Ramos (cell line): ENCODE measurements around the gene C16orf92.

Experiments
- in situ Hi-C: fragments of 300-500 bp; cut with MboI; formaldehyde crosslinking; loops from one replicate; pipeline ENCODE4 v1.14.3; 2022; ENCODE audit warnings: low sequenced_read_pairs; ENCODE audit not compliant: unreplicated experiment

C16orf92 gene

GRCh38 chr16:30003670-30004423 lies 19.2 kb upstream of the C16orf92 start:
- in situ Hi-C loops = loop anchor here (25.0 kb wide), 1 partner anchor 167 kb away; no protein-coding TSS in a partner anchor

GRCh38 chr16:30004424-30004776 lies 18.6 kb upstream of the C16orf92 start:
- in situ Hi-C loops = loop anchor here (25.0 kb wide), 1 partner anchor 167 kb away; no protein-coding TSS in a partner anchor

GRCh38 chr16:30004811-30005242 lies 18.2 kb upstream of the C16orf92 start:
- in situ Hi-C loops = loop anchor here (25.0 kb wide), 1 partner anchor 168 kb away; no protein-coding TSS in a partner anchor

GRCh38 chr16:30005341-30006094 lies 17.5 kb upstream of the C16orf92 start:
- in situ Hi-C loops = loop anchor here (25.0 kb wide), 1 partner anchor 168 kb away; no protein-coding TSS in a partner anchor

GRCh38 chr16:30006095-30006473 lies 16.9 kb upstream of the C16orf92 start:
- in situ Hi-C loops = loop anchor here (25.0 kb wide), 1 partner anchor 169 kb away; no protein-coding TSS in a partner anchor

- in situ Hi-C loops = loop anchor here (25.0 kb wide), 1 partner anchor 170 kb away; no protein-coding TSS in a partner anchor
Observed at GRCh38 chr16:30006659-30007377, 16.2 kb upstream of the C16orf92 start.

- in situ Hi-C loops = loop anchor here (25.0 kb wide), 1 partner anchor 170 kb away; no protein-coding TSS in a partner anchor
Observed at GRCh38 chr16:30007378-30007895, 15.6 kb upstream of the C16orf92 start.

GRCh38 chr16:30009085-30009862 lies 13.7 kb upstream of the C16orf92 start:
- in situ Hi-C loops = loop anchor here (25.0 kb wide), 1 partner anchor 172 kb away; no protein-coding TSS in a partner anchor

- in situ Hi-C loops = loop anchor here (25.0 kb wide), 1 partner anchor 173 kb away; no protein-coding TSS in a partner anchor
Observed at GRCh38 chr16:30009990-30010843, 12.8 kb upstream of the C16orf92 start.

- in situ Hi-C loops = loop anchor here (25.0 kb wide), 1 partner anchor 174 kb away; no protein-coding TSS in a partner anchor
Observed at GRCh38 chr16:30010844-30011713, 11.9 kb upstream of the C16orf92 start, which contains the start of gene DOC2A. DOC2A (minus strand) TSS chr16:30011027; CDS start chr16:30010222, 805 bp downstream.

- in situ Hi-C loops = loop anchor here (25.0 kb wide), 1 partner anchor 175 kb away; no protein-coding TSS in a partner anchor
Observed at GRCh38 chr16:30011714-30012504, 11.1 kb upstream of the C16orf92 start.

GRCh38 chr16:30012598-30012997 lies 10.4 kb upstream of the C16orf92 start:
- in situ Hi-C loops = loop anchor here (25.0 kb wide), 1 partner anchor 175 kb away; no protein-coding TSS in a partner anchor

GRCh38 chr16:30015450-30015849 lies 7.5 kb upstream of the C16orf92 start:
- in situ Hi-C loops = loop anchor here (25.0 kb wide), 1 partner anchor 178 kb away; no protein-coding TSS in a partner anchor

GRCh38 chr16:30016555-30017276 lies 6.3 kb upstream of the C16orf92 start:
- in situ Hi-C loops = loop anchor here (25.0 kb wide), 1 partner anchor 179 kb away; no protein-coding TSS in a partner anchor

GRCh38 chr16:30017277-30017656 lies 5.7 kb upstream of the C16orf92 start:
- in situ Hi-C loops = loop anchor here (25.0 kb wide), 1 partner anchor 180 kb away; no protein-coding TSS in a partner anchor
